PFSK-1 (cell line): ENCODE results near the gene TRDN.

Experiments used
- FOXP2 ChIP-seq: optimal IDR thresholded peaks from 2 replicates; pipeline ENCODE3; 2011; ENCODE audit warnings: borderline replicate concordance, control low read depth, inconsistent platforms; ENCODE audit not compliant: insufficient read depth; ENCODE audit errors: extremely low read length, extremely low read depth
- POLR2AphosphoS5 ChIP-seq: IDR thresholded peaks from 2 replicates; pipeline ENCODE4 v1.6.1; 2012; ENCODE audit warnings: low read depth, mild to moderate bottlenecking, control low read depth, low read length, moderate library complexity
- SIN3A ChIP-seq: IDR thresholded peaks from 2 replicates; pipeline ENCODE4 v1.6.1; 2012; ENCODE audit warnings: mild to moderate bottlenecking, low read length, moderate library complexity, borderline replicate concordance; ENCODE audit not compliant: insufficient read depth
- TAF1 ChIP-seq: IDR thresholded peaks from 2 replicates; pipeline ENCODE4 v1.6.1; 2012; ENCODE audit warnings: low read length, control low read depth, borderline replicate concordance; ENCODE audit not compliant: insufficient read depth
- TF ChIP-seq, protein P1 (sequence below), 2 experiments: IDR thresholded peaks; 2 replicates each; pipeline versions ENCODE4 v1.6.1 to v1.8.0; 2011 to 2012; ENCODE audit warnings: low read depth in 2 of 2, low read length in 2 of 2, control low read depth in 1 of 2, inconsistent platforms in 1 of 2, mild to moderate bottlenecking in 1 of 2, moderate library complexity in 1 of 2; ENCODE audit not compliant: insufficient read depth in 1 of 2

Gene TRDN

GRCh38 chr6:123363912-123364311 is 272.8 kb downstream of the TRDN start:
- no peak for TF ChIP-seq POLR2AphosphoS5
- TF ChIP-seq, protein P1, sequence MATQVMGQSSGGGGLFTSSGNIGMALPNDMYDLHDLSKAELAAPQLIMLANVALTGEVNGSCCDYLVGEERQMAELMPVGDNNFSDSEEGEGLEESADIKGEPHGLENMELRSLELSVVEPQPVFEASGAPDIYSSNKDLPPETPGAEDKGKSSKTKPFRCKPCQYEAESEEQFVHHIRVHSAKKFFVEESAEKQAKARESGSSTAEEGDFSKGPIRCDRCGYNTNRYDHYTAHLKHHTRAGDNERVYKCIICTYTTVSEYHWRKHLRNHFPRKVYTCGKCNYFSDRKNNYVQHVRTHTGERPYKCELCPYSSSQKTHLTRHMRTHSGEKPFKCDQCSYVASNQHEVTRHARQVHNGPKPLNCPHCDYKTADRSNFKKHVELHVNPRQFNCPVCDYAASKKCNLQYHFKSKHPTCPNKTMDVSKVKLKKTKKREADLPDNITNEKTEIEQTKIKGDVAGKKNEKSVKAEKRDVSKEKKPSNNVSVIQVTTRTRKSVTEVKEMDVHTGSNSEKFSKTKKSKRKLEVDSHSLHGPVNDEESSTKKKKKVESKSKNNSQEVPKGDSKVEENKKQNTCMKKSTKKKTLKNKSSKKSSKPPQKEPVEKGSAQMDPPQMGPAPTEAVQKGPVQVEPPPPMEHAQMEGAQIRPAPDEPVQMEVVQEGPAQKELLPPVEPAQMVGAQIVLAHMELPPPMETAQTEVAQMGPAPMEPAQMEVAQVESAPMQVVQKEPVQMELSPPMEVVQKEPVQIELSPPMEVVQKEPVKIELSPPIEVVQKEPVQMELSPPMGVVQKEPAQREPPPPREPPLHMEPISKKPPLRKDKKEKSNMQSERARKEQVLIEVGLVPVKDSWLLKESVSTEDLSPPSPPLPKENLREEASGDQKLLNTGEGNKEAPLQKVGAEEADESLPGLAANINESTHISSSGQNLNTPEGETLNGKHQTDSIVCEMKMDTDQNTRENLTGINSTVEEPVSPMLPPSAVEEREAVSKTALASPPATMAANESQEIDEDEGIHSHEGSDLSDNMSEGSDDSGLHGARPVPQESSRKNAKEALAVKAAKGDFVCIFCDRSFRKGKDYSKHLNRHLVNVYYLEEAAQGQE (IDR thresholded peaks at IDR 0.05; ENCODE audit: insufficient read depth in 1 of 2, low read depth in 2 of 2, low read length in 2 of 2): no peak
- TF ChIP-seq TAF1: no peak
- TF ChIP-seq FOXP2: no peak
- TF ChIP-seq SIN3A: no peak

DNA sequence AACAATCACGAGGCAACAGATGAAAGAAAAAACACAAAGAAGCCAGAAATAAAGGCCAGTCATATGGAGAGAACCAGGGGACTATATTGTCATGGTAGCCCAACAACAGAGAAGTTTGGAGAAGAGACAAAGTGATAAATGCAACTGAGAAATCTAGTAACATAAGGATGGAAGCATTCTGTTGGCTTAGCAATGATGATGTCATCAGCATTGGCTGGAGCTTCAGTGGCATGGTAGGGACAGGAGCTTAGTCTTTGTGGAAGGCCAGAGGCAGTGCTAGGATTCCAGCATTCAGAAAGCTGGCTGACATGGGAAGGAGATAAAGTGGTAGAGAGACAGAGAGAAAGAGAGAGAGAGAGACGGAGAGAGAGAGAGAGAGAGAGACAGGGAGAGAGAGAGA is 276.4 kb downstream of the TRDN start:
- no peak for TF ChIP-seq TAF1
- TF ChIP-seq, protein P1 (IDR thresholded peaks at IDR 0.05; ENCODE audit: insufficient read depth in 1 of 2, low read depth in 2 of 2, low read length in 2 of 2): no peak
- TF ChIP-seq FOXP2: no peak
- no peak for TF ChIP-seq SIN3A
- no peak for TF ChIP-seq POLR2AphosphoS5

DNA sequence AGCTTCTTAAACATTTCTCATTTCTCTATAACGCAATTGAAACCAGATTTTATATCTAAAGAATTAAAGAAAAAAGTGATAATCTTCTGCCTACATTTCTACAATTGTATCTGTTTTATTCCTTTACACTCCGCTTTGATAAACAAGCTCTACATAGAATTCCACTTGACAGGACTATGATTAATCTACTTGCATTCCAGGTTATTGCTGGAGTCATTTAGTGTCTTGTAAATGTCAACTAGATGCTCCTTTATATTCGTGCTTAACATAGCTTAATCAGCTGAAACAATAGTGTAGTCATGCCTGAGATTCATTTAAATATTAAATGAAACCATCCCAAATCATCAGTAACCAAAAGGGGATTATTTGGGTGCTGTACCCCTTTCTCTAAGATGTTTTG is 284.0 kb downstream of the TRDN start:
- no peak for TF ChIP-seq TAF1
- TF ChIP-seq, protein P1 (IDR thresholded peaks at IDR 0.05; ENCODE audit: insufficient read depth in 1 of 2, low read depth in 2 of 2, low read length in 2 of 2): no peak
- TF ChIP-seq SIN3A: no peak
- TF ChIP-seq FOXP2: no peak
- no peak for TF ChIP-seq POLR2AphosphoS5

DNA sequence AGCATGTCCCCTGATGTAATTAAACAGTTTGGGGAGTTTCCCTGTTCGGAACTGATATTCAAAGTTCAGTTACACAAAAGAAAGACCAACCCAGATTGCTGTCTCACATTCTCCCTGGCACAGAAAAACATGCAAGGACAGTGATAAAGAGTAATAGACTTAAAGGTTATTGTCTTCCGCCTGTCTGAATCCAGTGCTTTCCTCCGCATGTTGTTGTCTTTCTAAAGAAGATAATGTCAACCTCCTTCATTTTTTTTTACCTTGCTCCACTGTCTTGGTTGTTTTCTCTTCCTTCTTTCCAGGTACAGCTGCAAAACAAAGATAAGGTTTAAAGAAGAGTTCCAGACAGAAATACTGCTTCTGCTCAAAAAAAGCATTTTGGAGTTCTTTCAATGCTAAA is 284.5 kb downstream of the TRDN start:
- no peak for TF ChIP-seq TAF1
- no peak for TF ChIP-seq POLR2AphosphoS5
- TF ChIP-seq, protein P1 (IDR thresholded peaks at IDR 0.05; ENCODE audit: insufficient read depth in 1 of 2, low read depth in 2 of 2, low read length in 2 of 2): no peak
- TF ChIP-seq SIN3A: no peak
- no peak for TF ChIP-seq FOXP2

DNA sequence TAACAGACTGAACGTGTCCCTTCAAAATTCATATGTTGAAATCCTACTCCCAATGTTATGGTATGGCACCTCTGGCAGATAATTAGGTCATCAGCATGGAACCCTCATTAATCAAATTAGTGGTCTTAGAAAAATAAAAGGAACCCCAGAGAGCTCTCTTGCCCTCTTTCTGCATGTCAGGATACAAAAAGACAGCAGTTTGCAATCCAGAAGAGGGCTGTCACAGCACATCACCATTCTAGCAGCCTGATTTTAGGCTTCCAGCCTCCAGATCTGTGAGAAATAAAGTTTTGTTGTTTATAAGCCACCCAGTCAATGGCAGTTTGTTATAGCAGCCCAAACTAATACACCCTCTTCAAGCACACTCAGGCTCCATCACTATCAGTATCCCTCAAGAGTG is 292.9 kb downstream of the TRDN start:
- TF ChIP-seq, protein P1 (IDR thresholded peaks at IDR 0.05; ENCODE audit: insufficient read depth in 1 of 2, low read depth in 2 of 2, low read length in 2 of 2): no peak
- TF ChIP-seq SIN3A (no peak), TAF1 (no peak), FOXP2 (no peak), POLR2AphosphoS5 (no peak)
